H9 (cell line): Measurements from ENCODE around the gene TMEM63C. TPM values are rescaled to one million over a fixed set of nuclear protein-coding genes. Genes with fewer than 3 reads are reported as not detected.

Experiments used
- DNase-seq: peaks from one replicate; pipeline ENCODE4 v3.0.0-alpha.2; 2017
- H2AFZ ChIP-seq: one replicate; pipeline ENCODE4 v1.6.1; 2013; ENCODE audit warnings: mild to moderate bottlenecking, low read length, control low read depth, moderate library complexity
- H2AK5ac ChIP-seq: 2 replicates; pipeline ENCODE4 v1.6.1; 2013; ENCODE audit warnings: low read length, control low read depth, mixed read lengths; ENCODE audit not compliant: insufficient read length
- H2BK120ac ChIP-seq: one replicate; pipeline ENCODE4 v1.6.1; 2013; ENCODE audit warnings: low read depth, mild to moderate bottlenecking, low read length, control low read depth, inconsistent platforms; ENCODE audit not compliant: poor library complexity, severe bottlenecking
- H2BK12ac ChIP-seq: 2 replicates; pipeline ENCODE4 v1.6.1; 2013; ENCODE audit warnings: low read length, control low read depth, mixed read lengths, low read depth; ENCODE audit not compliant: insufficient read length
- H2BK15ac ChIP-seq: 2 replicates; pipeline ENCODE4 v1.6.1; 2013; ENCODE audit warnings: low read depth, low read length, control low read depth
- H2BK20ac ChIP-seq: one replicate; pipeline ENCODE4 v1.6.1; 2013; ENCODE audit warnings: low read depth, mild to moderate bottlenecking, low read length, control low read depth, inconsistent platforms; ENCODE audit not compliant: poor library complexity, severe bottlenecking
- H2BK5ac ChIP-seq: 2 replicates; pipeline ENCODE4 v1.6.1; 2013; ENCODE audit warnings: low read length, control low read depth, mixed read lengths; ENCODE audit not compliant: insufficient read length
- H3K14ac ChIP-seq: 2 replicates; pipeline ENCODE4 v1.6.1; 2013; ENCODE audit warnings: low read length, control low read depth; ENCODE audit not compliant: insufficient read depth
- H3K18ac ChIP-seq: 2 replicates; pipeline ENCODE4 v1.6.1; 2013; ENCODE audit warnings: low read depth, mild to moderate bottlenecking, mixed read lengths, low read length, control low read depth; ENCODE audit not compliant: insufficient read length
- H3K23ac ChIP-seq: 2 replicates; pipeline ENCODE4 v1.6.1; 2013; ENCODE audit warnings: low read length, control low read depth, mixed read lengths, low read depth; ENCODE audit not compliant: insufficient read length
- H3K23me2 ChIP-seq: 2 replicates; pipeline ENCODE4 v1.6.1; 2013; ENCODE audit warnings: low read depth, mild to moderate bottlenecking, mixed read lengths, low read length, control low read depth; ENCODE audit not compliant: insufficient read length, poor library complexity, severe bottlenecking
- H3K27ac ChIP-seq: 2 replicates; pipeline ENCODE4 v1.5.1; 2013; ENCODE audit warnings: low read length, control low read depth, mixed read lengths, low read depth; ENCODE audit not compliant: insufficient read length
- H3K27me3 ChIP-seq: 2 replicates; pipeline ENCODE4 v1.6.1; 2013; ENCODE audit warnings: low read length, control low read depth, inconsistent platforms; ENCODE audit not compliant: insufficient read depth
- H3K4ac ChIP-seq: 2 replicates; pipeline ENCODE4 v1.6.1; 2013; ENCODE audit warnings: low read depth, mild to moderate bottlenecking, control low read depth, inconsistent platforms, low read length, moderate library complexity
- H3K4me1 ChIP-seq: 2 replicates; pipeline ENCODE4 v1.6.1; 2013; ENCODE audit warnings: low read length, control low read depth, inconsistent platforms; ENCODE audit not compliant: insufficient read depth
- H3K4me2 ChIP-seq: 2 replicates; pipeline ENCODE4 v1.6.1; 2013; ENCODE audit warnings: low read length, control low read depth, mixed read lengths; ENCODE audit not compliant: insufficient read length, insufficient read depth
- H3K56ac ChIP-seq: 2 replicates; pipeline ENCODE4 v1.6.1; 2013; ENCODE audit warnings: low read depth, mild to moderate bottlenecking, mixed read lengths, low read length, control low read depth; ENCODE audit not compliant: insufficient read length
- H3K79me1 ChIP-seq: 2 replicates; pipeline ENCODE4 v1.6.1; 2013; ENCODE audit warnings: low read depth, mild to moderate bottlenecking, moderate library complexity, low read length, control low read depth, inconsistent platforms; ENCODE audit not compliant: insufficient read depth, poor library complexity, severe bottlenecking
- H3K79me2 ChIP-seq: 2 replicates; pipeline ENCODE4 v1.6.1; 2013; ENCODE audit warnings: low read length, control low read depth, inconsistent platforms; ENCODE audit not compliant: insufficient read depth
- H3K9ac ChIP-seq: 2 replicates; pipeline ENCODE4 v1.6.1; 2013; ENCODE audit warnings: low read length, control low read depth, mixed read lengths; ENCODE audit not compliant: insufficient read length; ENCODE audit errors: extremely low read depth
- H3K9me3 ChIP-seq: one replicate; pipeline ENCODE4 v1.6.1; 2013; ENCODE audit warnings: low read depth, low read length, inconsistent platforms; ENCODE audit not compliant: control insufficient read depth
- H3T11ph ChIP-seq: one replicate; pipeline ENCODE4 v1.6.1; 2013; ENCODE audit warnings: mild to moderate bottlenecking, low read length, control low read depth, inconsistent platforms
- H4K20me1 ChIP-seq: one replicate; pipeline ENCODE4 v1.6.1; 2013; ENCODE audit not compliant: control insufficient read depth, insufficient read length, insufficient read depth
- H4K5ac ChIP-seq: 2 replicates; pipeline ENCODE4 v1.6.1; 2013; ENCODE audit warnings: low read depth, mild to moderate bottlenecking, mixed read lengths, low read length, control low read depth; ENCODE audit not compliant: insufficient read length
- H4K8ac ChIP-seq: replicated peaks from 2 replicates; pipeline ENCODE4 v1.6.1; 2013; ENCODE audit warnings: low read length, control low read depth, mixed read lengths, low read depth; ENCODE audit not compliant: insufficient read length
- H4K91ac ChIP-seq: 2 replicates; pipeline ENCODE4 v1.6.1; 2013; ENCODE audit warnings: low read depth, mild to moderate bottlenecking, moderate library complexity, mixed read lengths, low read length, control low read depth; ENCODE audit not compliant: insufficient read length
- H3K27ac Mint-ChIP-seq, 3 experiments: 2 replicates in 2 of 3; 3 replicates in 1 of 3; pipeline ENCODE4 v1.8.0; 2020 to 2021; ENCODE audit warnings: mixed read lengths in 3 of 3, mild to moderate bottlenecking in 1 of 3, moderate library complexity in 1 of 3
- H3K27me3 Mint-ChIP-seq: 2 replicates; pipeline ENCODE4 v1.8.0; 2021; ENCODE audit warnings: low read depth, mild to moderate bottlenecking, moderate library complexity, mixed read lengths
- H3K36me3 Mint-ChIP-seq, 3 experiments: 2 replicates in 2 of 3; 3 replicates in 1 of 3; pipeline ENCODE4 v1.8.0; 2020 to 2021; ENCODE audit warnings: low read depth in 3 of 3, mixed read lengths in 3 of 3; ENCODE audit not compliant: insufficient read depth in 1 of 3
- H3K4me1 Mint-ChIP-seq, 2 experiments: 2 replicates each; pipeline ENCODE4 v1.8.0; 2020; ENCODE audit warnings: mixed read lengths in 2 of 2
- H3K4me3 Mint-ChIP-seq, 2 experiments: 2 replicates in 1 of 2; 3 replicates in 1 of 2; pipeline ENCODE4 v1.8.0; 2020 to 2021; ENCODE audit warnings: mild to moderate bottlenecking in 2 of 2, mixed read lengths in 2 of 2, moderate library complexity in 1 of 2
- H3K9me3 Mint-ChIP-seq, 2 experiments: 2 replicates in 1 of 2; 3 replicates in 1 of 2; pipeline ENCODE4 v1.8.0; 2020; ENCODE audit warnings: mild to moderate bottlenecking in 2 of 2, mixed read lengths in 2 of 2, moderate library complexity in 1 of 2
- CTCF ChIP-seq: fragments of 200-600 bp; sonication (generic); conservative IDR thresholded peaks from 3 replicates; pipeline ENCODE4 v1.8.0; 2021; ENCODE audit warnings: antibody characterized with exemption, mild to moderate bottlenecking
- WGBS: extraction: QIAGEN DNeasy Blood & Tissue Kit; methylation state at CpG from one replicate; pipeline ENCODE4 v1.1.7; 2013; ENCODE audit warnings: missing lambda C conversion rate, low lambda C conversion rate, mixed read lengths; ENCODE audit not compliant: insufficient read length; ENCODE audit errors: extremely low coverage; 5-methylcytosine and 5-hydroxymethylcytosine counted together
- total RNA-seq: library from RNA; stranded (reverse); gene quantifications from 2 replicates; pipeline ENCODE4 v1.2.1, GENCODE V29; 2021

The TMEM63C gene
- total RNA-seq, 1 experiment from 2014 or later: 2.2 TPM

GRCh38 chr14:77270361-77271112 lies 88.9 kb downstream of the TMEM63C start:
- H3K79me1 ChIP-seq: no peaks in the 10 kb centered on the region
- no peak overlapping the region for H3K23ac ChIP-seq
- H2AK5ac ChIP-seq: no peak overlapping the region
- H3K36me3 Mint-ChIP-seq: peaks cover 0 to 3% (median 0%) of the 10 kb centered on the region in 3 experiments; a peak in 3 of 7 replicates
- H3K27me3 Mint-ChIP-seq: peaks cover 61% of the 10 kb centered on the region
- peaks cover 2 to 10% of the 10 kb centered on the region in 2 experiments; a peak in 4 of 5 replicates for H3K9me3 Mint-ChIP-seq
- H4K20me1 ChIP-seq: no peaks in the 10 kb centered on the region
- H3K27ac Mint-ChIP-seq: no peak overlapping the region
- H3K56ac ChIP-seq: no peak overlapping the region
- no peak overlapping the region for H2BK15ac ChIP-seq
- H4K8ac ChIP-seq: no peak overlapping the region
- no peak overlapping the region for H2BK5ac ChIP-seq
- H4K5ac ChIP-seq: no peak overlapping the region
- no peak overlapping the region for H3T11ph ChIP-seq
- no peak overlapping the region for H2BK12ac ChIP-seq
- no peaks in the 10 kb centered on the region for H3K9me3 ChIP-seq
- no peak for TF ChIP-seq CTCF
- H3K4me1 ChIP-seq: no peaks in the 10 kb centered on the region
- peaks cover 20% of the 10 kb centered on the region for H3K27me3 ChIP-seq
- no peaks in the 10 kb centered on the region for H3K79me2 ChIP-seq
- no peak overlapping the region for H2AFZ ChIP-seq
- no peak overlapping the region for H4K91ac ChIP-seq
- no peak for DNase-seq
- no CpG with 5 or more reads among the region's 84 CpGs for WGBS
- H3K9ac ChIP-seq: no peak overlapping the region
- H3K18ac ChIP-seq: no peak overlapping the region
- peak overlapping the region; percentile 6; the same call in 1 of the 2 replicates for H3K14ac ChIP-seq
- H3K4ac ChIP-seq: no peak overlapping the region
- H3K4me3 Mint-ChIP-seq: peak overlapping the region; percentile 52 to 77; a peak in 4 of 5 replicates
- no peak overlapping the region for H2BK20ac ChIP-seq
- H2BK120ac ChIP-seq: no peak overlapping the region
- peak overlapping the region; percentile 55 for H3K4me2 ChIP-seq
- peaks cover 16% of the 10 kb centered on the region for H3K23me2 ChIP-seq
- H3K4me1 Mint-ChIP-seq: peaks cover 4 to 21% of the 10 kb centered on the region in 2 experiments
- H3K27ac ChIP-seq: no peak overlapping the region
